ENCODE results near the gene CHSY3.

The CHSY3 gene

GRCh38 chr5:130032807-130033206 lies 128.5 kb downstream of the CHSY3 start:
- no peak for DNase-seq

DNA sequence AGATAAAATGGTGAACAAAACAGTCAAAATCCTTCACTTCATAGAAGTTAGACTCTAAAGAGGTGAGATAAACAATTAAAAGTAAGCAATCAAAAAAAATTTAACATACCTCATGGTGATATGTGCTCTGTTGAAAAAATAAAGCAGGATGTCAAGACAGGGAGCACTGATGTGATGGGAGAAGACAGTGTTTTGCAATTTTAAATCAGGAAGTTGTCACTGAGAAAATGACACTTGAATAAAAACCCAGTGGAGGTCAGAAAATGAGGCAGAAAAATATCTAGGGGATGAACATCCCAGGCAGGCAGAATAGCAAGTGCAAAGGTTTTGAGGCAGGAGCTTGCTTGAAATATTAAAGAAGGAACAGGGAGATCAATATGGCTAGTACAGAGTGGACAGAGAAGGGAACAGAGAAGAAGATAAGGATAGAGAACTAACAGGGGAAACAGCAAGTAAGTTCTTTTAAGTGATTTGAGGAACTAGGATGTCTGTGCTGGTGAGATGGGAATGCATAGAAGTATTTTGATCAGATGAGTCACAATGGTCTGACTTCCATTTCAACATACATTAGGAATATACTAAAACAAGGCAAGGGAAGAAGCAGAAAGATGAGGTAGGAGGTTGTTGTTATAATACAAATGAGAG lies 130.4 kb downstream of the CHSY3 start:
- DNase-seq: no peak

GRCh38 chr5:130035388-130035787 lies 131.1 kb downstream of the CHSY3 start:
- no peak for DNase-seq

GRCh38 chr5:130037905-130038304 lies 133.6 kb downstream of the CHSY3 start:
- DNase-seq: no peak

DNA sequence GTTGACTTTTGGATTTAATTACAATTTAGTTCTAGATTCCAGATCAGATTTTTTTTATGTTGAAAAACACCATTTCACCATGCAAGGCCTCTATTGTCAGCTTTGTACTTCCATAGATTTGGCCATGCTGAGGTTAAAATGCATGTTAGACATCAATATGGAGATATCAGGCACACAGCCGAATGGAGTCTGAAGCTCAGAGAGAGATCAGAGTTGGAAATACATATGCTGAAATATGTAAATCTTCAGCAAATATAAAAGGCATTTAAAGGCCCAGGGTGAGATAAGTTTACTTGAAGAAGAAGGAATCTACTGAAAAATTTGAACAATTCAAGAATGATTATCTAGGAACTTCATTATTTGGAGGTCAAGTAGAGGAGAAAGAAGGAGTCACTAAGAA lies 139.6 kb downstream of the CHSY3 start:
- no peak for DNase-seq

DNA sequence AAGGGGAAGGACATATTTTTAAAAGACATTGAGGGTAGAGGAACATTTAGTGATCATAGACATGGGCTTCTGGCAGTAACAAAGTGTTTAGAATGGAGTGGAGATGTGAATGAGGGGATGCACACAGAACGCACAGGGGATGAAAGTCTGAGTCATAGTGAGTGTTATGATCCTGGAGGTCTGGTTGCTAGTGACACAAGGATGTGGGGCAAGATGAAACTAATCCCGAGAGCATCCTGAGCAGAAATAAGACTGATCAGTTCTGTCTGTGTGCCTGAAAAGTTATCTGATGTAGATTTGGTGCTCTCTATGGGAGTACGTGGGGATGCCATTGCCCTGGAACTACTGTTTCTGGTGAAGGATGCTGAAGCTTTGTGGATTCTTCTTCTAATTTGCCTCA lies 141.1 kb downstream of the CHSY3 start:
- DNase-seq: no peak

- DNase-seq: no peak
These were observed 146.3 kb downstream of the CHSY3 start for GRCh38 chr5:130050585-130050984.

GRCh38 chr5:130052752-130053151 lies 148.5 kb downstream of the CHSY3 start:
- no peak for DNase-seq

DNA sequence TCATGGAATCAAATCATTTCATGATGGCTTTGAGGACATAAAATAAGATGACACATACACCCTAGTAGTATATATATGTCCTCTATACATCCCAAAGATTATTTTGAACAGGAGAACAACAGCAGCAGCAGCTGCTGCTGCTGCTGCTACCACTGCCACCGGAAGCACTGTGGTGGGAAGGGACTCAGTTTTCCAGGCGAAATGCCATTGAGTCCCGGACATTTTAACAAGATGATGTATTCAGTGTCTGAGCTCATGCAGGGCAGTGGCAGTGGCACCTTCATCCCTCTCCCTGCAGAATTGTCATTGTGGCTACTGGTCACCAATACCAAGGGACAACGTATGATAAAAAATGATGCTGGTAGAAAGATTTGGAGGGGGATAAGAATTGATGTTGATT lies 151.3 kb downstream of the CHSY3 start:
- no peak for DNase-seq

DNA sequence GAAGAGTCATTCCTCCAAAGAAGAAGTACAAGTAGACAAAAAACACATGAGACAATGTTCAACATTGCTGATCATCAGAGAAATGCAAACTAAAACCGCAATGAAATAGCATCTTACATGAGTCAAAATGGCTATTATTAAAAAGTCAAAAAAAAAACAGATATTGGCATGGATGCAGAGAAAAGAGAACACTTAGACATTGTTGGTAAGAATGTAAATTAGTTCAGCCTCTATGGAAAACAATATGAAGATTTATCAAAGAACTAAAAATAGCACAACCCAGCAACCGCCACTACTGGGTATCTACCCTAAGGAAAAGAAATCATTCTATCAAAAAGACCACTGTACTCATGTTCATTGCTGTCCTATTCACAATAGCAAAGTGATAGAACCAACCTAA lies 157.5 kb downstream of the CHSY3 start:
- DNase-seq: no peak

- no peak for DNase-seq
These were observed 159.3 kb downstream of the CHSY3 start for GRCh38 chr5:130063603-130064002.

GRCh38 chr5:130064484-130064883 lies 160.2 kb downstream of the CHSY3 start:
- no peak for DNase-seq

DNA sequence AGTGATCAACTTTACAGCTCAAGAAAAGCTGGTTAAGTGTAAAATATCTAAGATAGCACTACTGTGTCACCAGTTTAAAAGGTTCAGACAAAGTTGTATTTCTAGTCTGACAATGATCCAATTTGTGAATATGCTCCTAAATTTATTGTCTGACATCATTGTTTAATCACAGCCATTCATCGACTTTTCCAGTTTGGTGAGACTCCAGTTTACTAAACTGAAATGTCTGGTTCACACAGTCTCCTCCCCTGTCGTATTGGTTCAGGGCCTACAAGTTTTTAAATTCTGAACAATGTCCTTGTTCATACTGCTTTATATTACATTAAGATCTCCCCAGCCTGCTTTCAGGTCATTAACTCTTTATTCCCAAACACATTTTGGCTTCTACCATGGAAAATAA lies 161.4 kb downstream of the CHSY3 start:
- DNase-seq: no peak

GRCh38 chr5:130066644-130067043 lies 162.4 kb downstream of the CHSY3 start:
- DNase-seq: no peak

GRCh38 chr5:130067364-130067763 lies 163.1 kb downstream of the CHSY3 start:
- no peak for DNase-seq

- DNase-seq: no peak
These were observed 163.8 kb downstream of the CHSY3 start for GRCh38 chr5:130068101-130068500.

- DNase-seq: no peak
These were observed 164.7 kb downstream of the CHSY3 start for GRCh38 chr5:130068988-130069387.

DNA sequence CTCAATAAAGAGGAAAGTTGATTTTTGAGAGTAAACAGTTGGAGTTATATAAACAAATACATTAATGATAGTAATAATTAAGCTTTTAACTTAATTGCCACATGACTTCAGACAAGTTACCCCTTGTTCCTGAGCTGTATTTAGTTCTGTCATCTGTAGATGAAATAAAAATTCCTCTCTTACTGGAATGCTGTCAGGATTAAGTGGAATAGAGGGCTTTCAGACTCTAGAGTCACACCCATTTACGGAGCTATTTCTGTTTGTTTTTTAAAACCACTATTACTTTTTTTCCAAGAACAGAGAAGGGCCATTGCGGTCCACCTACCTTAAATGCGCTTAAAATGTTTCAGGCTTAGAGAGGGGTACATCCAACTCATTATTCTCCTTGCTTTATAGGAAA lies 170.6 kb downstream of the CHSY3 start:
- DNase-seq: no peak

DNA sequence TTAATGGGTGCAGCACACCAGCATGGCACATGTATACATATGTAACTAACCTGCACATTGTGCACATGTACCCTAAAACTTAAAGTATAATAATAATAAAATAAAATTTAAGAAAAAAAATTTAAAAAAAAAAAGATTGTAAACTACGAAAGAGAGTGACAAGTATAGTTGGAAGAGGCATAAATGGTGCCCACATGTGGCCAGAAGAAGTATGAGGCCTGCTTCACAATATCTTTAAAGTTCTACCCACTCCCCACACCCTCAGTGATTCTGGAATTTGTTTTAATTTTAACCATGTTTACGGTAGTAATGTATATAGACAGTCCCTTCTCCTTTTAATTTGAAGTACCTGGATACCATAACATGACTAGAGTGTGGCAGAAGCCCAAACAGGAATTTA lies 172.7 kb downstream of the CHSY3 start:
- DNase-seq: no peak

GRCh38 chr5:130078661-130079060 lies 174.4 kb downstream of the CHSY3 start:
- no peak for DNase-seq

DNA sequence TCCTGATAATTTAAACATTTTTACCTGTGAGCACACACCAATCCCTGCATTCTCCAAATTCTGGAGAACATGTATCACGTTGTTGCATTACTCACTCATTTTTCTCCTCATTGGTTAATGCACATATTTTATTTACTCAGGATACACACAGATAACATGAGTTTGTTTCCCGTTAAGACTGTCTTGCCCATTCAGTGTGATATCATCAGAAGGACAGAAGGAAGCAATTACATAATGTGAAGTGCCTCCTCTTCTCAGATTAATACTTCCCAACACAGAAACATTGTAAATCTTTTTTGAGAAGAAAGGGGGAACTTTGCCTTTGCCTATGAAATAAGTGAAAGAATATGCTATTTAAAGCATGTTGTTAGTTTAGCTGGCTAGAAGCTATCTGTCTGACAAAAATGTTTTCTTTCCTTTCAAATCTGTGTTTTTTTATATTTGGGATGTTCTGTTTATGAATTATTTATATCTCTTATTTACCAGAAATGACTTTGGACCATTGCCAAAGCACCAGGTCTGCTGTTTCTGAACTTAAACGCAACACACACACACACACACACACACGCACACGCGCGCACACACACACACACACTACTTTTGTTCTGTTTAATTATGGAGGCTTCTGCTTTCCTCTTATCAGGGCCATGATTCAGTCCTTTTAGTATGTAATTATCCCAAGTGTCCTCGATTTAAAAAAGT lies 186.5 kb downstream of the CHSY3 start:
- no peak for DNase-seq

DNA sequence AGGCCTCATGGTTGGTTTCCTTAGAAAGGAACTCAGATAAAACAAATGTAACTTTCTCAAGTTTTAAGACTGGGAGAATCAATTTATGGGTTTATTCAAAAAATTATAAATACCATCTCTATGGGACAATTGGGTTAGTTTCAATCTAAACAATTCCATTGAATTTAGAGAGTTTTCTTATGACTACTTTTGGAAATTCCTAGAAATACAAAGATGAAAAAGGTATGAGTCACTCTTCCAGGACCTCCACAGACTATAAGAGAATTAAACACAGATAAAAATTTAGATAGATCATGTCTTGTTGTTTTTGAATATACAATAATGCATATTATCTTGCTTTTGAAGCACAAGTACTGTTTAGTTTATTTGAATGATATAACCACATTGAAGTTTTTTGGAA lies 188.7 kb downstream of the CHSY3 start:
- no peak for DNase-seq

DNA sequence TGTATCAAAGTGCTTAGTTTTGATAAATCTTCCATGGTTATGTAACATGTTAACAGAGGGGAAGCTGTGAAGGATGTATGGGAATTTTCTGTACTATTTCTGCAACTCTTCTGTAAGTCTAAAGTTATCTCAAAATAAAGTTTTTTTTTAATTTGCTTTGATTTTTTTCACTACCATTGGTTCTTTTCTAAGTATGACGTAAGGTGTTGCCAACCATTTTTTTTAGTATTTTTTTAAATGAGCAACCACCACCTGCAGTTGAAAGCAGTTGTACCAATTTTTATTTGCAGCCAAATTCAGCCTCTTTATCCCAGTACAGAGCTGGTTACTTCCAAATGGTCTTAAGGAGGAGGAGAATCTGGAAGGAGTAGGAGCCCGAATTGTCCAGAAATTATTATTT lies 192.2 kb downstream of the CHSY3 start:
- DNase-seq: no peak

- no peak for DNase-seq
These were observed 194.7 kb downstream of the CHSY3 start for GRCh38 chr5:130099008-130099407.

GRCh38 chr5:130102375-130102774 lies 198.1 kb downstream of the CHSY3 start:
- DNase-seq: no peak

All from NCI-H146 (cell line).